GM12872 (cell line): ENCODE measurements around the gene SH3PXD2B.

Experiments
- TF ChIP-seq, protein P1 (sequence below): IDR thresholded peaks from 3 replicates; pipeline ENCODE4 v1.5.1; 2011; ENCODE audit warnings: low read depth, mild to moderate bottlenecking, low read length, moderate library complexity; ENCODE audit not compliant: insufficient read depth

The SH3PXD2B gene

DNA sequence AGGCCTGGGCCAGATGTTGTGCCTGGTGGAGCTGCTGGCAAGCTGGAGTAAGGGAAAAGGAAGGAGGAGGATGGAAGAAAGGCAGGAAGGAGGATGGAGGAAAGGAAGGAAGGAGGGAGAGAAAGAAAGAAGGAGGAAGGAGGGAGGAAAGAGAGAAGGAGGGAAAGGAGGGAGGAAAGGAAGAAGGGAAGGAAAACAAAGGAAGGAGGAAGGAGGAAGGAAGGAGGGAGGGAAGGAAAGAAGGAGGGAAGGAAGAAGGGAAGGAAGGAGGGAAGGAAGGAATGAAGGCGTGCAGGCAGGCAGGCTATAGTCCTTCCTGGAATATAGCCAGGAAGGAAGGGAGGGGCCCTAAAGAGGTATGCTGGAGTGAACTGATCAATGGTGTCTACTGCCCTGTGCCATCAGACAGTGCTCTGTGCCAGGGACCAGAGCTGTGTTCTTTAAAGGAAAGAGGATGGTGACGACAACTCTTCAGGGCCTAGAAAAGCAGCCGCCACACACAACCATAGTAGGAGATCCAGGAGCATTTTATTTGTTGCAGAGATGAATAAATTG, 109.4 kb downstream of the SH3PXD2B start:
- TF ChIP-seq, protein P1, sequence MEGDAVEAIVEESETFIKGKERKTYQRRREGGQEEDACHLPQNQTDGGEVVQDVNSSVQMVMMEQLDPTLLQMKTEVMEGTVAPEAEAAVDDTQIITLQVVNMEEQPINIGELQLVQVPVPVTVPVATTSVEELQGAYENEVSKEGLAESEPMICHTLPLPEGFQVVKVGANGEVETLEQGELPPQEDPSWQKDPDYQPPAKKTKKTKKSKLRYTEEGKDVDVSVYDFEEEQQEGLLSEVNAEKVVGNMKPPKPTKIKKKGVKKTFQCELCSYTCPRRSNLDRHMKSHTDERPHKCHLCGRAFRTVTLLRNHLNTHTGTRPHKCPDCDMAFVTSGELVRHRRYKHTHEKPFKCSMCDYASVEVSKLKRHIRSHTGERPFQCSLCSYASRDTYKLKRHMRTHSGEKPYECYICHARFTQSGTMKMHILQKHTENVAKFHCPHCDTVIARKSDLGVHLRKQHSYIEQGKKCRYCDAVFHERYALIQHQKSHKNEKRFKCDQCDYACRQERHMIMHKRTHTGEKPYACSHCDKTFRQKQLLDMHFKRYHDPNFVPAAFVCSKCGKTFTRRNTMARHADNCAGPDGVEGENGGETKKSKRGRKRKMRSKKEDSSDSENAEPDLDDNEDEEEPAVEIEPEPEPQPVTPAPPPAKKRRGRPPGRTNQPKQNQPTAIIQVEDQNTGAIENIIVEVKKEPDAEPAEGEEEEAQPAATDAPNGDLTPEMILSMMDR = no peak

DNA sequence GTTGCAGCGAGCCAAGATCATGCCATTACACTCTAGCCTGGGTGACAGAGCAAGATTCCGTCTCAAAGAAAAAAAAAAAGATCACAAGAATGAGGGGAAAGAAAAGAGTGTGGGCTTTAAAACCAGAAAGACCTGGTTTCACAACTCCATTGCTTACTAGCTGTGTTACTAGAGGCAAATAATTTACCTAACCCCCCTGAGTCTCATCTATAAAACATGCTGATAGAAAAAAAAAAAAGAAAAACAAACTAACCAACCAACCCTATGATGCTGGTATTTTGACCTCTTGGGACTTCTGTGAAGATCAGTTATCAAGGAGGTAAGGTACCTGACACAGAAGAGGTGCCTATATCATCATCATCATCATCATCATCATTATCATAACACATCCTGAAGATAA, 110.6 kb downstream of the SH3PXD2B start:
- TF ChIP-seq, protein P1 = no peak

DNA sequence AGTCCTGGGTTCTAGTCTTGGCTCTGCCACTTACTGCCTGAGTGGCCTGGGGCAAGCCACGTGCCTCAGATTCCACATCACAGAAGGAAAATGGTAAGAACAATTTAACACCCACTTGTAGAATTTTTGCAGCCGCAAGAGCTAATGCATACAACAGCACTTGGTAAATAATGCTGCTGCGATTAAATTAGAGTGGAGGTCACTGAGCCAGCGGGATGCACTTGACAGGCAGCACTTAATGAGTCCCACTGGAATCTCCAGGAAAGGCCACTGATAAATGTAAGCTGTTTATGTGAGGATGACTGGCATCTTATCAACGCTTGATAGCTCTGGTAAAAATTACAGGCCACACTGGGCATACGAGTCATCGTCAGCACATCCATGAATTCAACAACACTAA, 111.4 kb downstream of the SH3PXD2B start:
- TF ChIP-seq, protein P1 = no peak

DNA sequence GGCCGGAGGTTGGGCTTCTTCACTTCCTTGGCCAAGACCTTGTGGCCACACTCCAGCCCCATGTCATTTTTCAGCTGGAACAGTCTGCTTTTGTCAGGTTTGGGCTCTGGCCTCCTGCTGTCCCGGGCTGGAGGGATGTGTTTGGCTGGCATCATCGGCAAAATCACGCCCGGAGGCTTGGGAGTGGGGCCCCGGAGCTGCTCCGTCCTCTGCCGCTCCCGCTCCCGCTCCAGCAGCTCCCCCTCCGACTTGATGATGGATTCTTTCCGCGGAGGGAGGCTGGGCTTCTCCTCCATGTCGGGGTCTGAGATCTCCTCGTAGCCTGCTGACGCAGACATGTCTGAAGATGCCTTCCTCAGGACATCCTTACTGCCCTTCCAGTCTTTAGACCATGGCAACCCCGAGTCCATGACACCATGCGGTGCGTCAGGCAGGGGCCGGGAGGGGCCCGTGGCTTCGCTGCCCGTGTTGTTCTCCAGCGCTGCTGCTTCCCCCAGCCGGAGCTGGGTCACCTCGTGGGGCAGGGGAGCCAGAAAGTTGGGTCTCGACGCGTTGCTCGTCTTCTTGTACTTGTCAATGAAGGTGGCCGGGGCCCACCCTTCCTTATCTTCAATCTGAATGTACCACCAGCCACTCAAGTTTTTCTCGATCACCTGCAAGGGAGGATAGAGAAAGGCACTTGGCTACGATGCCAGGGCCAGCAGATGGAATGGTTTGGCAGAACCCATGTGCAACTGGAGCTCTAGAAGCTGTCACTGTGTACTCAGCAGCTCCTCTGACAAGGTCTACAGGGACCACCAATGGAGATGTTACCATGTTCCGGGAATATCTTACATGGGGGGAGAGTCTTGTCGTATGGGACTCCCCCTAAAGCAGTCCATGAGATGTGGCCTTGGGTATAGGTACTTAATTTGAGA, 114.8 kb downstream of the SH3PXD2B start:
- TF ChIP-seq, protein P1 = no peak

DNA sequence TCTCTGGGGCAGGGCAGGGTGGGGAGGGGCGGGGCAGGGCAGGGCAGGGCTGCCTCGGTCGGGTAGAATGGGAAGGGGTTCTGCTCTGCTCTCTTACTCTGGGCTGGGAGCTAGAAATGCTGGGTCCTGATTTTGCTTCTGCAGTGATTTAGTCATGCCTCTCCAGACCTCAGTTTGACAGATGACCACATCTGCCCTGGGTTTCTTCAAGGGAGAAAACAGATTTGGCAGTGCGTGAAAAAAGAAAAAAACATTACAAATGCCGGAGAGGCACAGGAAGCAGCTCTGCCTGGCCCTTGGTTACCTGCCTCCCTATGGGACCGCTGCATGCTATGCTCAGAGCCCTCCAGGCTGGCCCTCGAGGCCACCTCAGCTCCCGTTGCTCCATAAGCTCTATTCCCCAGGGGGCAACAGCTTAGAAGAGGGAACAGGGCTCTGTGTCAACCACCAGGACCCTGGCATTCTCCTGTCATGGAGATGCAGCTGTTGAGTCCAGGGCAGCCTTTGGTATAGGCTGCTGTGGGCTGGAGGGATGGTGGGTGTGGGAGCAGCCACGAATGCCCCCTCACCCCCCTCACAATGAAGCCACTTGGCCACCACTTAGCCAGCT, 117.5 kb downstream of the SH3PXD2B start:
- TF ChIP-seq, protein P1 = no peak

DNA sequence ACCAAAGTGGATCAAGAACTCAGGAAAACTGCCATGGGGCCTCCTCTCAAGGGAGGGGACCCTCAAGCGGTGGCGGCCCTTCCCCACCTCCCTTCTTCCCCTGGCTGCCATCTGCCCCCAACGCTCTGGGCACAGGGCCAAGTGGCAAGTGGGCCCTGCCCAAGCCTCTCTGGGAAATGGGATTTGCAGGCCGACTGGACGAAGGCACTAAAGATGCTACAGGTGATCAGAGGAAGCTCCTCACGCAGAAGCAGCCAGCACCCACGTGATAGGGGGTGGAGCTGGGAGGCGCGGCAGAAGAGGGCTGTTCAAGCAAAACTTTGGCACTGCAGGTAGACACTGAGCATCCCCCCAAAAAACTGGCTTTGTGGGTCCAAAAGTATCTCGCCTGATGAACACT, 118.1 kb downstream of the SH3PXD2B start:
- TF ChIP-seq, protein P1 = no peak

DNA sequence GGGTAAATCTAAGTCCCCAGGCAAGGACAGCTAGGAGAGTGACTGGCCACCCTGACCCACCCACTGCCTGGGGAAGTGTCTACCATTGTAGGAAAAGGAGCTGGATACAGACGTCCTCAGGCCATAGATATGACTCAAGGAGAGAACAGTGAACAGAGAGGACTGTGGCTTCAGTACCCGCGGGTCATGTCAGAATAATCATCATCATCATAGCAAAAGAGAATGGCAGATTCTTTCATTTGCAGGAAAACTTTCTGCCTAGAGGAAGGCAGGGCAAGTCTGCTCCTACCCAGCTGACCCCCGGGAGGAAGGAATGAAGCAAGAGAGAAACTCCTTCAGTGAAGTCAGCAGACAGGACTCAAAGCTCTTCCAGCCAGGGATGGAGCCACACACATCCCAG, 118.6 kb downstream of the SH3PXD2B start:
- TF ChIP-seq, protein P1 = no peak
